Activated T-helper 9 cell treated with anti-CD3 and anti-CD28 coated beads, Interleukin-2, amount 50 U/mL, for 16 hours (primary cell): ENCODE measurements around the gene MUC4.

Source experiments
- DNase-seq: peaks from one replicate; pipeline ENCODE4 v3.0.0-alpha.2; 2020; ENCODE audit warnings: low read depth

The MUC4 gene

GRCh38 chr3:195811756-195812155, at the start of gene MUC4:
MUC4 (minus strand) TSS chr3:195811929; CDS start chr3:195811817, 112 bp downstream.
- no peak for DNase-seq

GRCh38 chr3:195860456-195860855, 48.7 kb upstream of the MUC4 start:
- no peak for DNase-seq

- no peak for DNase-seq
These were observed 48.2 kb upstream of the MUC4 start for GRCh38 chr3:195859846-195860411.

- peak; percentile 65 for DNase-seq
These were observed 47.5 kb upstream of the MUC4 start for GRCh38 chr3:195859061-195859845.

- DNase-seq = no peak
These were observed 44.8 kb upstream of the MUC4 start for GRCh38 chr3:195856410-195857084.

GRCh38 chr3:195855471-195856409, 44.0 kb upstream of the MUC4 start:
- DNase-seq = no peak

GRCh38 chr3:195854628-195855294, 43.0 kb upstream of the MUC4 start:
- DNase-seq = no peak

GRCh38 chr3:195853996-195854395, 42.3 kb upstream of the MUC4 start:
- no peak for DNase-seq

- no peak for DNase-seq
These were observed 41.3 kb upstream of the MUC4 start for GRCh38 chr3:195853036-195853435.

GRCh38 chr3:195850857-195851543, 39.3 kb upstream of the MUC4 start:
- DNase-seq = peak; percentile 75

GRCh38 chr3:195849322-195850074, 37.8 kb upstream of the MUC4 start:
- no peak for DNase-seq

- no peak for DNase-seq
These were observed 35.6 kb upstream of the MUC4 start for GRCh38 chr3:195847055-195847950.

- no peak for DNase-seq
These were observed 33.8 kb upstream of the MUC4 start for GRCh38 chr3:195845483-195845882.

GRCh38 chr3:195844671-195845218, 33.0 kb upstream of the MUC4 start:
- DNase-seq = no peak

GRCh38 chr3:195839260-195840010, 27.7 kb upstream of the MUC4 start:
- DNase-seq = no peak

GRCh38 chr3:195838714-195839113, 27.0 kb upstream of the MUC4 start:
- DNase-seq = no peak

- no peak for DNase-seq
These were observed 24.9 kb upstream of the MUC4 start for GRCh38 chr3:195836476-195837135.
